GM23338 (cell line): ENCODE results near the gene SH3RF3. TPM values are rescaled to one million over a fixed set of nuclear protein-coding genes. Genes with fewer than 3 reads are reported as not detected.

Experiments used
- ATAC-seq: fragments of 200-7000 bp; cut with Tn5 transposase; 3 replicates; pipeline ENCODE4 v1.9.1; 2020
- DNase-seq: peaks from one replicate; pipeline ENCODE4 v3.0.0-alpha.2; 2015; ENCODE audit warnings: low spot score
- H2AFZ ChIP-seq: fragments of 200-600 bp; sonication (generic); 2 replicates; pipeline ENCODE4 v1.8.0; 2016; ENCODE audit warnings: antibody characterized with exemption, mild to moderate bottlenecking, moderate library complexity
- H3F3A ChIP-seq: fragments of 200-600 bp; sonication (generic); replicated peaks from 2 replicates; pipeline ENCODE4 v1.8.0; 2017; ENCODE audit warnings: antibody characterized with exemption, mixed run types, low read depth
- H3K27ac ChIP-seq: fragments of 200-600 bp; sonication (generic); 2 replicates; pipeline ENCODE4 v1.6.1; 2016; ENCODE audit warnings: low read depth
- H3K27me3 ChIP-seq: fragments of 200-600 bp; sonication (generic); 2 replicates; pipeline ENCODE4 v1.8.0; 2016; ENCODE audit warnings: mild to moderate bottlenecking, mixed run types, moderate library complexity; ENCODE audit not compliant: insufficient read depth
- H3K36me3 ChIP-seq: fragments of 200-600 bp; sonication (generic); 2 replicates; pipeline ENCODE4 v1.8.0; 2016; ENCODE audit warnings: mild to moderate bottlenecking; ENCODE audit not compliant: insufficient read depth
- H3K4me1 ChIP-seq: fragments of 200-600 bp; sonication (generic); 2 replicates; pipeline ENCODE4 v1.8.0; 2016; ENCODE audit warnings: mild to moderate bottlenecking, moderate library complexity; ENCODE audit not compliant: insufficient read depth
- H3K4me2 ChIP-seq: fragments of 200-600 bp; sonication (generic); 2 replicates; pipeline ENCODE4 v1.7.1; 2017; ENCODE audit warnings: mixed run types
- H3K4me3 ChIP-seq: fragments of 200-600 bp; sonication (generic); 2 replicates; pipeline ENCODE4 v1.6.1; 2016; ENCODE audit warnings: mixed run types
- H3K79me2 ChIP-seq: fragments of 200-600 bp; sonication (generic); replicated peaks from 2 replicates; pipeline ENCODE4 v1.8.0; 2017; ENCODE audit warnings: mild to moderate bottlenecking; ENCODE audit not compliant: insufficient read depth
- H3K9me2 ChIP-seq: fragments of 200-600 bp; sonication (generic); 2 replicates; pipeline ENCODE4 v1.8.0; 2017; ENCODE audit not compliant: insufficient read depth
- H4K20me1 ChIP-seq: fragments of 200-600 bp; sonication (generic); replicated peaks from 2 replicates; pipeline ENCODE4 v1.8.0; 2017; ENCODE audit warnings: mild to moderate bottlenecking; ENCODE audit not compliant: insufficient read depth
- H3K27ac Mint-ChIP-seq: 2 replicates; pipeline ENCODE4 v1.8.0; 2020; ENCODE audit warnings: inconsistent platforms, mild to moderate bottlenecking, moderate library complexity, mixed read lengths
- H3K27me3 Mint-ChIP-seq: 3 replicates; pipeline ENCODE4 v1.8.0; 2022; ENCODE audit warnings: low read depth, mild to moderate bottlenecking, moderate library complexity, mixed read lengths, inconsistent platforms; ENCODE audit not compliant: insufficient read depth, poor library complexity
- H3K36me3 Mint-ChIP-seq: 3 replicates; pipeline ENCODE4 v1.8.0; 2021; ENCODE audit warnings: low read depth, mild to moderate bottlenecking, inconsistent platforms, moderate library complexity, mixed read lengths
- H3K4me1 Mint-ChIP-seq: 3 replicates; pipeline ENCODE4 v1.8.0; 2020; ENCODE audit warnings: mild to moderate bottlenecking, inconsistent platforms, mixed read lengths
- H3K4me3 Mint-ChIP-seq: 3 replicates; pipeline ENCODE4 v1.8.0; 2021; ENCODE audit warnings: moderate library complexity, mild to moderate bottlenecking, inconsistent platforms, mixed read lengths
- H3K9me3 Mint-ChIP-seq: 3 replicates; pipeline ENCODE4 v1.8.0; 2020; ENCODE audit warnings: moderate library complexity, mild to moderate bottlenecking, inconsistent platforms, mixed read lengths
- CREB1 ChIP-seq: fragments of 250-450 bp; sonication (Bioruptor Pico); IDR thresholded peaks from 2 replicates; pipeline ENCODE4 v1.5.0; 2020; ENCODE audit warnings: low read depth, mild to moderate bottlenecking, moderate library complexity
- CTCF ChIP-seq, 2 experiments: fragments of 200-600 bp in 1 of 2; sonication (generic) in 1 of 2; conservative IDR thresholded peaks; 2 replicates each; pipeline versions ENCODE4 v1.5.1 to v1.6.1; 2016 to 2017; ENCODE audit warnings: antibody characterized with exemption in 2 of 2, low read depth in 2 of 2, mild to moderate bottlenecking in 2 of 2, moderate library complexity in 1 of 2
- ETS1 ChIP-seq: IDR thresholded peaks from 2 replicates; pipeline ENCODE4 v1.6.1; 2016; ENCODE audit warnings: antibody characterized with exemption
- EZH2 ChIP-seq: fragments of 200-600 bp; sonication (generic); IDR thresholded peaks from one replicate; pipeline ENCODE4 v1.8.0; 2017; ENCODE audit warnings: antibody characterized with exemption, mild to moderate bottlenecking, low read depth; ENCODE audit not compliant: unreplicated experiment
- NANOG ChIP-seq: IDR thresholded peaks from 2 replicates; pipeline ENCODE4 v1.6.1; 2016; ENCODE audit warnings: antibody characterized with exemption, borderline replicate concordance
- POLR2AphosphoS5 ChIP-seq: IDR thresholded peaks from 2 replicates; pipeline ENCODE4 v1.6.1; 2016; ENCODE audit warnings: antibody characterized with exemption, low read depth
- REST ChIP-seq: IDR thresholded peaks from one replicate; pipeline ENCODE4 v1.6.1; 2018; ENCODE audit warnings: antibody characterized with exemption; ENCODE audit not compliant: unreplicated experiment
- STAT1 ChIP-seq: IDR thresholded peaks from one replicate; pipeline ENCODE4 v1.6.1; 2016; ENCODE audit warnings: antibody characterized with exemption; ENCODE audit not compliant: unreplicated experiment
- ZNF114 ChIP-seq: fragments of 250-450 bp; sonication (Bioruptor Pico); IDR thresholded peaks from 2 replicates; pipeline ENCODE4 v1.5.0; 2020; ENCODE audit warnings: mild to moderate bottlenecking, moderate library complexity
- ZNF462 ChIP-seq: fragments of 250-450 bp; sonication (Bioruptor Pico); IDR thresholded peaks from 2 replicates; pipeline ENCODE4 v1.5.0; 2020; ENCODE audit warnings: mild to moderate bottlenecking, moderate library complexity
- polyA plus RNA-seq: library from polyadenylated mRNA; unstranded; fragments of >200 nt; fragmentation: Nextera tagmentation; extraction: Ambion mirVana; gene quantifications from 2 replicates; pipeline ENCODE4 v1.2.1, GENCODE V29; 2016
- total RNA-seq: library from RNA; depleted of rRNA; stranded (reverse); fragments of >200 nt; shearing (Covaris generic); gene quantifications from 2 replicates; pipeline ENCODE4 v1.2.3, GENCODE V29; 2014

SH3RF3 gene
- total and polyA plus RNA-seq, 2 experiments from 2014 or later: 0.11 to 0.63 TPM

GRCh38 chr2:109350526-109350925 lies 221.5 kb downstream of the SH3RF3 start:
- DNase-seq: no peak
- Histone ChIP-seq H3K9me2 (0 out of 2 replicates have a peak, but pooled peaks cover 4% of the 10 kb centered on the region), H3K4me3 (no peak overlapping the region), H3K27ac (no peak overlapping the region), H2AFZ (no peak overlapping the region), H3K79me2 (no peaks in the 10 kb centered on the region), H4K20me1 (no peaks in the 10 kb centered on the region), H3K4me1 (no peaks in the 10 kb centered on the region), H3K27me3 (no peaks in the 10 kb centered on the region), H3K4me2 (no peak overlapping the region), H3F3A (no peaks in the 10 kb centered on the region), H3K36me3 (no peaks in the 10 kb centered on the region)
- H3K4me3 Mint-ChIP-seq: no peak overlapping the region
- ATAC-seq: no peak
- peaks cover 1% of the 10 kb centered on the region for H3K27me3 Mint-ChIP-seq
- no peaks in the 10 kb centered on the region; the same call in 2 of the 3 replicates for H3K9me3 Mint-ChIP-seq
- H3K4me1 Mint-ChIP-seq: peaks cover 14% of the 10 kb centered on the region
- no peaks in the 10 kb centered on the region for H3K36me3 Mint-ChIP-seq
- H3K27ac Mint-ChIP-seq: no peak overlapping the region; the same call in 1 of the 2 replicates
- TF ChIP-seq STAT1 (no peak), ZNF462 (no peak), CREB1 (CRISPR knock-in tag) (no peak), ZNF114 (no peak), ETS1 (no peak), REST (no peak), CTCF (conservative IDR thresholded peaks at IDR 0.05; ENCODE audit: low read depth in 2 of 2) (no peak), EZH2 (no peak), NANOG (no peak), POLR2AphosphoS5 (no peak)
